Lower leg skin (tissue), 3 donors: ENCODE measurements around the gene TAGAP.

Experiments
- POLR2A ChIP-seq, 2 donors: fragments of 450-650 bp; IDR thresholded peaks; one replicate each; pipeline ENCODE4 v1.6.1; 2016 to 2017; ENCODE audit warnings: antibody characterized with exemption in 2 of 2, mild to moderate bottlenecking in 1 of 2, moderate library complexity in 1 of 2
- TF ChIP-seq, protein P1 (sequence below), 3 donors: fragments of 450-650 bp; IDR thresholded peaks; one replicate each; pipeline ENCODE4 v1.5.1; 2016; ENCODE audit warnings: antibody characterized with exemption in 3 of 3, mild to moderate bottlenecking in 3 of 3, moderate library complexity in 2 of 3

DNA sequence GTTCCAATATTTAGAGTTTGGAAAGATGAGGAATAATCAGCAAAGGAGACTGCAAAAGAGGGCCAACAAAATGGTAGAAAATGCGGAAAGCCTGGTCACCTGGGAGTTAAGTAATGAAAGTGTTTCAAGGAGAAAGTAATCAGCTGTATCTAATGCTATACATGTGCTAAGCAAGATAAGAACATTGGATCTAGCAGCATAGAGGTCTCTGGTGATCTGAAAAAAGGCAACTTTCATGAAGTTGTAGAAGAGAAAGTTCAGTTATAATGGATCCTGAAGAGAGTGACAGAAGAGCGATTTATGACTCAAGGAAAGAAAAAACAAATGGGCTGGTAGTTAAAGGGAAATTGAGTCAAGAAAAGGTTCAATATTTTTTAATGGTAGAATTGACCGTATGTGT is 40.2 kb downstream of the TAGAP start:
- TF ChIP-seq, protein P1, sequence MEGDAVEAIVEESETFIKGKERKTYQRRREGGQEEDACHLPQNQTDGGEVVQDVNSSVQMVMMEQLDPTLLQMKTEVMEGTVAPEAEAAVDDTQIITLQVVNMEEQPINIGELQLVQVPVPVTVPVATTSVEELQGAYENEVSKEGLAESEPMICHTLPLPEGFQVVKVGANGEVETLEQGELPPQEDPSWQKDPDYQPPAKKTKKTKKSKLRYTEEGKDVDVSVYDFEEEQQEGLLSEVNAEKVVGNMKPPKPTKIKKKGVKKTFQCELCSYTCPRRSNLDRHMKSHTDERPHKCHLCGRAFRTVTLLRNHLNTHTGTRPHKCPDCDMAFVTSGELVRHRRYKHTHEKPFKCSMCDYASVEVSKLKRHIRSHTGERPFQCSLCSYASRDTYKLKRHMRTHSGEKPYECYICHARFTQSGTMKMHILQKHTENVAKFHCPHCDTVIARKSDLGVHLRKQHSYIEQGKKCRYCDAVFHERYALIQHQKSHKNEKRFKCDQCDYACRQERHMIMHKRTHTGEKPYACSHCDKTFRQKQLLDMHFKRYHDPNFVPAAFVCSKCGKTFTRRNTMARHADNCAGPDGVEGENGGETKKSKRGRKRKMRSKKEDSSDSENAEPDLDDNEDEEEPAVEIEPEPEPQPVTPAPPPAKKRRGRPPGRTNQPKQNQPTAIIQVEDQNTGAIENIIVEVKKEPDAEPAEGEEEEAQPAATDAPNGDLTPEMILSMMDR (IDR thresholded peaks at IDR 0.05) = no peak
- no peak for TF ChIP-seq POLR2A (IDR thresholded peaks at IDR 0.05)
